ENCODE measurements around the gene CTCFL. TPM values are rescaled to one million over a fixed set of nuclear protein-coding genes. Genes with fewer than 3 reads are reported as not detected.
"Not testable (repeated sequence)": the region's sequence is repeated elsewhere in the genome, so short reads cannot be mapped to it uniquely, and the experiment has no call there.

CTCFL gene
- total RNA-seq, 1 experiment from 2014 or later, result 0.90 TPM

DNA sequence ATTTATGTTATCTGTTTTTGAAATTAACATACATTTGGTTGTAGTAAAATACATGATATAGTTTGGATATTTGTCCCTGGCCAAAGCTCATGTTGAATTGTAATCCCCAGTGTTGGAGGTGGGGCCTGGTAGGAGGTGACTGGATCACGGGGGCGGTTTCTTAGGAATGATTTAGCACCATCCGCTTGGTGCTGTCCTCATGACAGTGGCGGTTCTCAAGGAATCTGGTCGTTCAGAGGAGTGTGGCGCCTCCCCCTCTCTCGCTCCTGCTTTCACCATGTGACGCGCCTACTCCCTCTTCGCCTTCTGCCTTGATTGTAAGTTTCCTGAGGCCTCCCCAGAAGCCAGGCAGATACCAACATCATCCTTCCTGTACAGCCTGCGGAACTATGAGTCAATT, 29.0 kb downstream of the CTCFL start:
- Histone ChIP-seq H3K4me1 (ENCODE audit: insufficient read depth, low read length, poor library complexity, severe bottlenecking) (peaks cover 5% of the 10 kb centered on the region), H3K4me3 (ENCODE audit: low read depth, low read length, poor library complexity, severe bottlenecking) (no peak overlapping the region), H3K9me3 (ENCODE audit: low read depth, low read length, poor library complexity, severe bottlenecking) (no peaks in the 10 kb centered on the region), H3K27ac (ENCODE audit: low read depth, low read length, poor library complexity, severe bottlenecking) (no peak overlapping the region), H3K36me3 (ENCODE audit: insufficient read depth, low read length, poor library complexity, severe bottlenecking) (no peaks in the 10 kb centered on the region), H3K27me3 (replicated peaks; ENCODE audit: insufficient read depth, low read depth, low read length, poor library complexity) (peaks cover 7% of the 10 kb centered on the region)
- BruUV-seq (replicated peaks), result no TSS peak
- ChIA-PET CTCF (interaction anchor here (1.1 kb wide), 1 partner anchor 114 kb away, joined by 4 read pairs; no protein-coding TSS in a partner anchor), POLR2A (ENCODE audit: low non-redundant PET) (no interaction called here)
- no peak for DNase-seq (ENCODE audit: low spot score)
- intact Hi-C loops (cut with micrococcal nuclease; ENCODE audit: unreplicated experiment), result loop anchor here (1.0 to 5.0 kb wide), 3 partner anchors 101 to 404 kb away; no protein-coding TSS in a partner anchor
- TF ChIP-seq, protein P1, sequence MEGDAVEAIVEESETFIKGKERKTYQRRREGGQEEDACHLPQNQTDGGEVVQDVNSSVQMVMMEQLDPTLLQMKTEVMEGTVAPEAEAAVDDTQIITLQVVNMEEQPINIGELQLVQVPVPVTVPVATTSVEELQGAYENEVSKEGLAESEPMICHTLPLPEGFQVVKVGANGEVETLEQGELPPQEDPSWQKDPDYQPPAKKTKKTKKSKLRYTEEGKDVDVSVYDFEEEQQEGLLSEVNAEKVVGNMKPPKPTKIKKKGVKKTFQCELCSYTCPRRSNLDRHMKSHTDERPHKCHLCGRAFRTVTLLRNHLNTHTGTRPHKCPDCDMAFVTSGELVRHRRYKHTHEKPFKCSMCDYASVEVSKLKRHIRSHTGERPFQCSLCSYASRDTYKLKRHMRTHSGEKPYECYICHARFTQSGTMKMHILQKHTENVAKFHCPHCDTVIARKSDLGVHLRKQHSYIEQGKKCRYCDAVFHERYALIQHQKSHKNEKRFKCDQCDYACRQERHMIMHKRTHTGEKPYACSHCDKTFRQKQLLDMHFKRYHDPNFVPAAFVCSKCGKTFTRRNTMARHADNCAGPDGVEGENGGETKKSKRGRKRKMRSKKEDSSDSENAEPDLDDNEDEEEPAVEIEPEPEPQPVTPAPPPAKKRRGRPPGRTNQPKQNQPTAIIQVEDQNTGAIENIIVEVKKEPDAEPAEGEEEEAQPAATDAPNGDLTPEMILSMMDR (conservative IDR thresholded peaks at IDR 0.05; ENCODE audit: low read depth, low read length), result no peak
- TF ChIP-seq EZH2 (IDR thresholded peaks at IDR 0.05; ENCODE audit: borderline replicate concordance, low read depth, low read length, poor library complexity, severe bottlenecking), result no peak

DNA sequence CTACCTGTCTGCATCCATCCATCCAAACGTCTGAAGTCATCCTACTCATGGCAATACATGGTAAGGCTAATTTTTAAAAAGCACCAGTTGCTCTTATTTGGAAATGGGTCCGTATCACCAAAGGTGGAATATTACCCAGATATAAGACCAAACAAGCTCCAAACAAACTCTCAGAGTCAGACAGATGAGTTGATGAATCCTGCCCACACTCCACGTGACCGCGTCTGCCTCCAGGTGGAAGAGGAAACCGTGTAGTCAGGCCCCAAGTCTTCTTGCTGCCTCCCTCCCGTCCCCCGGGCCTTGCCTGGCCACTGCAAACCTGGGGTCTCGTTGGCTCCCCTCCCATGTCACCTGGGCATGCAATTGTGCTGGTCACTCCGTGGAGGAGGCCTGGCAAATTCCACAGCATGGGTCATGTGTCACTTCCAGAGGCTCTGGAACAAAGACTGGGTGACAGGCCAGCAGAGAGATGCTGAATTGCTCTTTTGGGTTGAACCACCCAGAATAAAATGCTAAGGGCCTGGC, 31.8 kb downstream of the CTCFL start:
- no peak for DNase-seq (ENCODE audit: low spot score)
- POLR2A ChIA-PET (ENCODE audit: low non-redundant PET), result no interaction called here
- no TSS peak for BruUV-seq (replicated peaks)
- Histone ChIP-seq H3K27ac (ENCODE audit: low read depth, low read length, poor library complexity, severe bottlenecking) (no peak overlapping the region), H3K9me3 (ENCODE audit: low read depth, low read length, poor library complexity, severe bottlenecking) (no peaks in the 10 kb centered on the region), H3K36me3 (ENCODE audit: insufficient read depth, low read length, poor library complexity, severe bottlenecking) (no peaks in the 10 kb centered on the region), H3K27me3 (replicated peaks; ENCODE audit: insufficient read depth, low read depth, low read length, poor library complexity) (peaks cover 7% of the 10 kb centered on the region), H3K4me3 (ENCODE audit: low read depth, low read length, poor library complexity, severe bottlenecking) (no peak overlapping the region), H3K4me1 (ENCODE audit: insufficient read depth, low read length, poor library complexity, severe bottlenecking) (no peaks in the 10 kb centered on the region)
- intact Hi-C loops (cut with micrococcal nuclease; ENCODE audit: unreplicated experiment), result no loop called here
- TF ChIP-seq, protein P1 (conservative IDR thresholded peaks at IDR 0.05; ENCODE audit: low read depth, low read length), result no peak
- TF ChIP-seq EZH2 (IDR thresholded peaks at IDR 0.05; ENCODE audit: borderline replicate concordance, low read depth, low read length, poor library complexity, severe bottlenecking), result no peak
- CTCF ChIA-PET, result no interaction called here

DNA sequence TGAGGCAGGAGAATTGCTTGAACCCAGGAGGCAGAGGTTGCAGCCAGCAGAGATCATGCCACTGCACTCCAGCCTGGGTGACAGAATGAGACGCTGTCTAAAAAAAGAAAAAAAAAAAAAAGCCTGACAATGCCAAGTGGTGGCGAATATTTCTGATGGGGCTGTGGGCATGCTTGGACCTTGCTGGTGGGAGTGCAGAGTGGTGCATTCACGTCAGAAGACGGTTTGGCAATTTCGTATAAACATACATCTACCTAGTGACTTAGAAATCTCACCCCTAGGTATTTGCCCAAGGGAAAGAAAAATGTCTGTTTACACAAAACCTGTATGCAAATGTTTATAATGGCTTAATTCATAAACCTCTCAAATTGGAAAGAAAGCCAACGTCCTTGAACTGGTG, 33.6 kb downstream of the CTCFL start:
- Histone ChIP-seq H3K4me3 (ENCODE audit: low read depth, low read length, poor library complexity, severe bottlenecking) (no peak overlapping the region), H3K36me3 (ENCODE audit: insufficient read depth, low read length, poor library complexity, severe bottlenecking) (no peaks in the 10 kb centered on the region), H3K27ac (ENCODE audit: low read depth, low read length, poor library complexity, severe bottlenecking) (no peak overlapping the region), H3K27me3 (replicated peaks; ENCODE audit: insufficient read depth, low read depth, low read length, poor library complexity) (no peaks in the 10 kb centered on the region), H3K9me3 (ENCODE audit: low read depth, low read length, poor library complexity, severe bottlenecking) (no peaks in the 10 kb centered on the region), H3K4me1 (ENCODE audit: insufficient read depth, low read length, poor library complexity, severe bottlenecking) (no peaks in the 10 kb centered on the region)
- POLR2A ChIA-PET (ENCODE audit: low non-redundant PET), result no interaction called here
- CTCF ChIA-PET, result no interaction called here
- no TSS peak for BruUV-seq (replicated peaks)
- no peak for TF ChIP-seq EZH2 (IDR thresholded peaks at IDR 0.05; ENCODE audit: borderline replicate concordance, low read depth, low read length, poor library complexity, severe bottlenecking)
- TF ChIP-seq, protein P1 (conservative IDR thresholded peaks at IDR 0.05; ENCODE audit: low read depth, low read length), result no peak
- DNase-seq (ENCODE audit: low spot score), result no peak
- intact Hi-C loops (cut with micrococcal nuclease; ENCODE audit: unreplicated experiment), result no loop called here

DNA sequence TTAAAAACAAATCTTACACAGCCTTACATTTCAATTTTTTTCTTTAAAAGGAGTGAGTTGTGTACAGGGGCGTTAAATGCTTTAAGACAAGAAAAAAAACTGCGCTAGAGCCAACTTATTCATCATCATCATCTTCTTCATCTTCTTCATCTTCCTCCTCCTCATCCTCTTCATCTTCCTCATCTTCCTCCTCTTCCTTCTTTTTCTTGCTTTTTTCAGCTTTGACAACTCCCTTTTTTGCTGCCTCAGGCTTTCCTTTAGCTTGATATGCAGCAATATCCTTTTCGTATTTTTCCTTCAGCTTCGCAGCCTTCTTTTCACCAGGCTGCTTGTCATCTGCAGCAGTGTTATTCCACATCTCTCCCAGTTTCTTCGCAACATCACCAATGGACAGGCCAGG, 36.7 kb downstream of the CTCFL start:
- H3K36me3 ChIP-seq (ENCODE audit: insufficient read depth, low read length, poor library complexity, severe bottlenecking); H3K27me3 ChIP-seq (replicated peaks; ENCODE audit: insufficient read depth, low read depth, low read length, poor library complexity); CTCF ChIA-PET; DNase-seq (ENCODE audit: low spot score); intact Hi-C loops (cut with micrococcal nuclease; ENCODE audit: unreplicated experiment); BruUV-seq (replicated peaks); H3K27ac ChIP-seq (ENCODE audit: low read depth, low read length, poor library complexity, severe bottlenecking); H3K4me1 ChIP-seq (ENCODE audit: insufficient read depth, low read length, poor library complexity, severe bottlenecking); H3K9me3 ChIP-seq (ENCODE audit: low read depth, low read length, poor library complexity, severe bottlenecking); POLR2A ChIA-PET (ENCODE audit: low non-redundant PET); H3K4me3 ChIP-seq (ENCODE audit: low read depth, low read length, poor library complexity, severe bottlenecking): not testable (repeated sequence)

All from A673 (cell line).